NCI-H69 (cell line): ENCODE measurements around the gene GBX1.

Source experiments
- DNase-seq: peaks from one replicate; lab custom pipeline; 2025; lab: John Stamatoyannopoulos, UW

Gene GBX1

GRCh38 chr7:151173386-151174245, 6.1 kb upstream of the GBX1 start:
- no peak for DNase-seq

GRCh38 chr7:151172273-151173141, 5.0 kb upstream of the GBX1 start:
- peak; percentile 74 for DNase-seq

GRCh38 chr7:151168787-151169162, 1.3 kb upstream of the GBX1 start:
- no peak for DNase-seq

GRCh38 chr7:151168003-151168786, 701 bp upstream of the GBX1 start:
- DNase-seq: peak; percentile 59

GRCh38 chr7:151166629-151167196, 781 bp downstream of the GBX1 start:
- DNase-seq: peak; percentile 43

GRCh38 chr7:151161757-151162156, 5.7 kb downstream of the GBX1 start:
- no peak for DNase-seq

- peak; percentile 29 for DNase-seq
Observed at GRCh38 chr7:151157645-151158329, 9.7 kb downstream of the GBX1 start.

- no peak for DNase-seq
Observed at GRCh38 chr7:151152643-151153513, 14.6 kb downstream of the GBX1 start.

- DNase-seq: peak; percentile 23
Observed at GRCh38 chr7:151150388-151150787, 17.1 kb downstream of the GBX1 start.

- no peak for DNase-seq
Observed at GRCh38 chr7:151148319-151149259, 18.9 kb downstream of the GBX1 start.

- DNase-seq: no peak
Observed at GRCh38 chr7:151146761-151147160, 20.7 kb downstream of the GBX1 start.

- no peak for DNase-seq
Observed at GRCh38 chr7:151144387-151144786, 23.1 kb downstream of the GBX1 start.

- DNase-seq: no peak
Observed at GRCh38 chr7:151143261-151144015, 24.1 kb downstream of the GBX1 start.

- DNase-seq: no peak
Observed at GRCh38 chr7:151142686-151143040, 24.8 kb downstream of the GBX1 start.

- DNase-seq: no peak
Observed at GRCh38 chr7:151141855-151142685, 25.4 kb downstream of the GBX1 start.

GRCh38 chr7:151141311-151141854, 26.1 kb downstream of the GBX1 start:
- DNase-seq: peak; percentile 56

GRCh38 chr7:151140826-151141225, 26.7 kb downstream of the GBX1 start:
- DNase-seq: no peak
